ENCODE data around the gene CCL1.

GRCh38 chr17:34387566-34387965, 24.5 kb upstream of the CCL1 start:
- TF ChIP-seq, protein P1, sequence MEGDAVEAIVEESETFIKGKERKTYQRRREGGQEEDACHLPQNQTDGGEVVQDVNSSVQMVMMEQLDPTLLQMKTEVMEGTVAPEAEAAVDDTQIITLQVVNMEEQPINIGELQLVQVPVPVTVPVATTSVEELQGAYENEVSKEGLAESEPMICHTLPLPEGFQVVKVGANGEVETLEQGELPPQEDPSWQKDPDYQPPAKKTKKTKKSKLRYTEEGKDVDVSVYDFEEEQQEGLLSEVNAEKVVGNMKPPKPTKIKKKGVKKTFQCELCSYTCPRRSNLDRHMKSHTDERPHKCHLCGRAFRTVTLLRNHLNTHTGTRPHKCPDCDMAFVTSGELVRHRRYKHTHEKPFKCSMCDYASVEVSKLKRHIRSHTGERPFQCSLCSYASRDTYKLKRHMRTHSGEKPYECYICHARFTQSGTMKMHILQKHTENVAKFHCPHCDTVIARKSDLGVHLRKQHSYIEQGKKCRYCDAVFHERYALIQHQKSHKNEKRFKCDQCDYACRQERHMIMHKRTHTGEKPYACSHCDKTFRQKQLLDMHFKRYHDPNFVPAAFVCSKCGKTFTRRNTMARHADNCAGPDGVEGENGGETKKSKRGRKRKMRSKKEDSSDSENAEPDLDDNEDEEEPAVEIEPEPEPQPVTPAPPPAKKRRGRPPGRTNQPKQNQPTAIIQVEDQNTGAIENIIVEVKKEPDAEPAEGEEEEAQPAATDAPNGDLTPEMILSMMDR (IDR thresholded peaks at IDR 0.05) = no peak
- TF ChIP-seq POLR2AphosphoS5 (IDR thresholded peaks at IDR 0.05) = no peak

Data from prostate gland (tissue), 2 donors.